ENCODE measurements around the gene VAMP8.
"Not testable (repeated sequence)": the region's sequence is repeated elsewhere in the genome, so short reads cannot be mapped to it uniquely, and the experiment has no call there.

Gene VAMP8

GRCh38 chr2:85539361-85540132 lies 37.8 kb upstream of the VAMP8 start:
- DNase-seq (ENCODE audit: low read depth), result peak; percentile 83
- peak overlapping the region; percentile 99 for H3K4me3 ChIP-seq (ENCODE audit: low read depth, low read length)
- TF ChIP-seq MAX (IDR thresholded peaks at IDR 0.05; ENCODE audit: low read depth, low read length) (peak; percentile 97), MYC (IDR thresholded peaks at IDR 0.05; ENCODE audit: low read depth, low read length) (peak; percentile 88), POLR2A (IDR thresholded peaks at IDR 0.05; ENCODE audit: extremely low read depth, insufficient read length) (no peak)

- peak; percentile 57 for DNase-seq (ENCODE audit: low read depth)
- peak overlapping the region; percentile 99 for H3K4me3 ChIP-seq (ENCODE audit: low read depth, low read length)
- TF ChIP-seq MYC (IDR thresholded peaks at IDR 0.05; ENCODE audit: low read depth, low read length) (no peak), POLR2A (IDR thresholded peaks at IDR 0.05; ENCODE audit: extremely low read depth, insufficient read length) (no peak), MAX (IDR thresholded peaks at IDR 0.05; ENCODE audit: low read depth, low read length) (no peak), CTCF (IDR thresholded peaks at IDR 0.05; ENCODE audit: low read depth, low read length) (no peak)
Observed at GRCh38 chr2:85540133-85540648, 37.2 kb upstream of the VAMP8 start.

- no peak for DNase-seq (ENCODE audit: low read depth)
- TF ChIP-seq MYC (IDR thresholded peaks at IDR 0.05; ENCODE audit: low read depth, low read length), result no peak
- TF ChIP-seq CTCF (IDR thresholded peaks at IDR 0.05; ENCODE audit: low read depth, low read length), result no peak
- TF ChIP-seq POLR2A (IDR thresholded peaks at IDR 0.05; ENCODE audit: extremely low read depth, insufficient read length), result no peak
- TF ChIP-seq MAX (IDR thresholded peaks at IDR 0.05; ENCODE audit: low read depth, low read length), result no peak
- H3K4me3 ChIP-seq (ENCODE audit: low read depth, low read length), result peak overlapping the region; percentile 99
Observed at GRCh38 chr2:85541262-85541661, 36.1 kb upstream of the VAMP8 start.

GRCh38 chr2:85541753-85542457 lies 35.5 kb upstream of the VAMP8 start:
- peak overlapping the region; percentile 99 for H3K4me3 ChIP-seq (ENCODE audit: low read depth, low read length)
- TF ChIP-seq CTCF (IDR thresholded peaks at IDR 0.05; ENCODE audit: low read depth, low read length) (no peak), POLR2A (IDR thresholded peaks at IDR 0.05; ENCODE audit: extremely low read depth, insufficient read length) (peak; percentile 17)
- no peak for DNase-seq (ENCODE audit: low read depth)

- no peak for DNase-seq (ENCODE audit: low read depth)
- TF ChIP-seq MAX (IDR thresholded peaks at IDR 0.05; ENCODE audit: low read depth, low read length), result no peak
- peak overlapping the region; percentile 99 for H3K4me3 ChIP-seq (ENCODE audit: low read depth, low read length)
Observed at GRCh38 chr2:85542777-85543176, 34.6 kb upstream of the VAMP8 start.

GRCh38 chr2:85544254-85544691 lies 33.1 kb upstream of the VAMP8 start:
- H3K4me3 ChIP-seq (ENCODE audit: low read depth, low read length), result peak overlapping the region; percentile 4
- not testable (repeated sequence) for DNase-seq (ENCODE audit: low read depth)

- peak; percentile 41 for DNase-seq (ENCODE audit: low read depth)
- H3K4me3 ChIP-seq (ENCODE audit: low read depth, low read length), result not testable (repeated sequence)
Observed at GRCh38 chr2:85544915-85545779, 32.2 kb upstream of the VAMP8 start.
